ENCODE data around the gene DLST. TPM values are rescaled to one million over a fixed set of nuclear protein-coding genes. Genes with fewer than 3 reads are reported as not detected.

DLST gene
- total and polyA plus RNA-seq, 2 experiments from 2014 or later, result 10.8 to 68.7 TPM

GRCh38 chr14:74912801-74913200, 31.1 kb downstream of the DLST start:
- Histone ChIP-seq H2AFZ (no peak overlapping the region), H3K27me3 (no peaks in the 10 kb centered on the region)
- 94% methylated on average over 10 of the region's 10 CpGs for WGBS (ENCODE audit: low lambda C conversion rate, missing lambda C conversion rate)

DNA sequence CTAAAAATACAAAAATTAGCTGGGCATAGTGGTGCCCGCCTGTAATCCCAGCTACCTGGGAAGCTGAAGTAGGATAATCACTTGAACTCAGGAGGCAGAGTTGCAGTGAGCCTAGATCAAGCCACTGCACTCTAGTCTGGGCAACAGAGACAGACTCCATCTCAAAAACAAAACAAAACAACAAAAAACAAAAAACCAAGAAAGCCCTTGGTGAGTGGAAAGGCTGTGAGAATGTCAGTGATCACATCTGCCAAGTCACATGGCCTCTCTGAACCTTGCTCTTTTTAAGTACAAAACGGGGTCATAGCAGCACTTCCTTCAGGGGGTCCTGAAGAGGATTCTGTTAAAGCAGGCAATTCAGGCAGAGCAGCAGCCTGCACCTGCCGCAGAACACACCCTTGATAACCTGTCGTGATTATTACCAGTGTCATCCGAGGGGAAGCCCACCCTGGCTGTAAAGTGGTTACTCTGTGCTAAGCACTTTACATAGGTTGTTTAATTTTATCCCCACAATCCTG, 31.7 kb downstream of the DLST start:
- TF ChIP-seq EZH2phosphoT487 (IDR thresholded peaks at IDR 0.05; ENCODE audit: low read depth, severe bottlenecking, unreplicated experiment), result no peak
- Histone ChIP-seq H3K27ac (no peak overlapping the region), H3K4me1 (ENCODE audit: insufficient read depth) (no peaks in the 10 kb centered on the region), H4K20me1 (ENCODE audit: insufficient read depth, poor library complexity, severe bottlenecking) (no peaks in the 10 kb centered on the region), H3K79me2 (no peaks in the 10 kb centered on the region), H3K36me3 (replicated peaks; ENCODE audit: insufficient read depth, low read depth) (no peaks in the 10 kb centered on the region), H3K9me3 (ENCODE audit: low read depth) (no peaks in the 10 kb centered on the region), H3K4me3 (no peak overlapping the region), H3K27me3 (no peaks in the 10 kb centered on the region), H3K9me2 (replicated peaks; ENCODE audit: insufficient read depth) (no peaks in the 10 kb centered on the region), H3K4me2 (no peak overlapping the region), H2AFZ (no peak overlapping the region)
- 70% methylated on average over 5 of the region's 5 CpGs for WGBS (ENCODE audit: low lambda C conversion rate, missing lambda C conversion rate)
- no peak for DNase-seq (ENCODE audit: low spot score)

More at GRCh38 chr14:74912801-74913200, 31.1 kb downstream of the DLST start:
- Histone ChIP-seq H3K4me3 (no peak overlapping the region), H3K4me1 (ENCODE audit: insufficient read depth) (no peaks in the 10 kb centered on the region), H3K27ac (no peak overlapping the region), H3K4me2 (no peak overlapping the region), H4K20me1 (ENCODE audit: insufficient read depth, poor library complexity, severe bottlenecking) (no peaks in the 10 kb centered on the region), H3K9me2 (replicated peaks; ENCODE audit: insufficient read depth) (no peaks in the 10 kb centered on the region), H3K36me3 (replicated peaks; ENCODE audit: insufficient read depth, low read depth) (no peaks in the 10 kb centered on the region), H3K79me2 (no peaks in the 10 kb centered on the region), H3K9me3 (ENCODE audit: low read depth) (no peaks in the 10 kb centered on the region)
- no peak for DNase-seq (ENCODE audit: low spot score)
- TF ChIP-seq EZH2 (IDR thresholded peaks at IDR 0.05; ENCODE audit: borderline replicate concordance) (no peak), EZH2phosphoT487 (IDR thresholded peaks at IDR 0.05; ENCODE audit: low read depth, severe bottlenecking, unreplicated experiment) (no peak)
- TF ChIP-seq, protein P1, sequence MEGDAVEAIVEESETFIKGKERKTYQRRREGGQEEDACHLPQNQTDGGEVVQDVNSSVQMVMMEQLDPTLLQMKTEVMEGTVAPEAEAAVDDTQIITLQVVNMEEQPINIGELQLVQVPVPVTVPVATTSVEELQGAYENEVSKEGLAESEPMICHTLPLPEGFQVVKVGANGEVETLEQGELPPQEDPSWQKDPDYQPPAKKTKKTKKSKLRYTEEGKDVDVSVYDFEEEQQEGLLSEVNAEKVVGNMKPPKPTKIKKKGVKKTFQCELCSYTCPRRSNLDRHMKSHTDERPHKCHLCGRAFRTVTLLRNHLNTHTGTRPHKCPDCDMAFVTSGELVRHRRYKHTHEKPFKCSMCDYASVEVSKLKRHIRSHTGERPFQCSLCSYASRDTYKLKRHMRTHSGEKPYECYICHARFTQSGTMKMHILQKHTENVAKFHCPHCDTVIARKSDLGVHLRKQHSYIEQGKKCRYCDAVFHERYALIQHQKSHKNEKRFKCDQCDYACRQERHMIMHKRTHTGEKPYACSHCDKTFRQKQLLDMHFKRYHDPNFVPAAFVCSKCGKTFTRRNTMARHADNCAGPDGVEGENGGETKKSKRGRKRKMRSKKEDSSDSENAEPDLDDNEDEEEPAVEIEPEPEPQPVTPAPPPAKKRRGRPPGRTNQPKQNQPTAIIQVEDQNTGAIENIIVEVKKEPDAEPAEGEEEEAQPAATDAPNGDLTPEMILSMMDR (IDR thresholded peaks at IDR 0.05; ENCODE audit: poor library complexity), result no peak

DNA sequence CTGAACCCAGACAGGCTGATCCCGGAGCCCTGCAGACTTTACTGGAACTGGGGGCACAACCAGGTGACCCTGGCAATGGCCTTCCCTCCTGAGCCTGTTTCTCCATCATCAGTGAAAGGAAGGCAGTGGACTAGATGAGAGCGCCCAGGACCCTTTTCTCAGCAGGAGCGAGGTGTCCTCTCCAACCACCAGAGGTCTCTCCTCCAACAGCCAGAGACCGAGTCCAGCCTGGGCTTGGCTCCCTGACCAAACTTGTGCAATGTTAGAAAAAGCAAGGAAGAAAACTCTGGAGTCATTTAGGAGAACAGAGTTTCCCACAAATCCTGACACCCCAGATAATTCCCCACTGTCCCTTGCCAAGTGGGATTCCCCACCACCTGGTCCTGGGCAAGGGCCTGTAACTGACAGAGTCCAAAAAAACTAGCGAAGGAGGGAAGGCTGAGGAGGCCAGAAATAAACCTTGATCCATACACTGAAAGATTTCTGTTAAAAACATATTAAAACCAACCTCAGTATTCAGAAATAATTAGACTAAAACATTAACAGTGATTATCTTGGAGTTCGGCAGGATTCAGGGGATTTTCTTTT, 32.4 kb downstream of the DLST start:
- peak; percentile 87 for DNase-seq (ENCODE audit: low spot score)
- Histone ChIP-seq H3K36me3 (replicated peaks; ENCODE audit: insufficient read depth, low read depth) (no peaks in the 10 kb centered on the region), H4K20me1 (ENCODE audit: insufficient read depth, poor library complexity, severe bottlenecking) (no peaks in the 10 kb centered on the region), H3K4me2 (no peak overlapping the region), H3K79me2 (no peaks in the 10 kb centered on the region), H3K27ac (no peak overlapping the region), H3K4me3 (no peak overlapping the region), H3K4me1 (ENCODE audit: insufficient read depth) (no peaks in the 10 kb centered on the region), H2AFZ (no peak overlapping the region), H3K27me3 (no peaks in the 10 kb centered on the region), H3K9me2 (replicated peaks; ENCODE audit: insufficient read depth) (no peaks in the 10 kb centered on the region), H3K9me3 (ENCODE audit: low read depth) (no peaks in the 10 kb centered on the region)
- no peak for TF ChIP-seq EZH2phosphoT487 (IDR thresholded peaks at IDR 0.05; ENCODE audit: low read depth, severe bottlenecking, unreplicated experiment)
- TF ChIP-seq, protein P1 (IDR thresholded peaks at IDR 0.05; ENCODE audit: poor library complexity), result peak; percentile 85
- WGBS (ENCODE audit: low lambda C conversion rate, missing lambda C conversion rate), result 58% methylated on average over 6 of the region's 6 CpGs

DNA sequence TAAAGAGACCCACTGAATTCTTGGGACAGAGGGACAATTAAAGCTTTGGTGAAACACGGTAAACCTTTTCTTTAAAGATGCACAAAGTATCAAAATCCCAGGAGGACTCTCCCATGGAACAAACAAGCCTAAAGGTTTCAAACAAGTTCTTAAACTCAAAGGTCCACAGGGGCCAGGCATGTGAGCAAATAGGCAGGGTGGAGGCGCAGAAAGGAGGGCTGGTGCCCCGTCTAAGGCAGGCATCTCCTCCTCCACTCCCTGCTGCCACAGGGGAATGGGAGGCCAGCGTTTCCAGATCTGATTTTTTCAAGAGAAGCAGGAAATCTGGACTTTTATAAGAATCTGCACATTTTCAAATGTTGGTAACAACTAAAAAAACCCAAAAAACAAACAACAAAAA, 33.7 kb downstream of the DLST start:
- TF ChIP-seq, protein P1 (IDR thresholded peaks at IDR 0.05; ENCODE audit: poor library complexity), result no peak
- TF ChIP-seq EZH2phosphoT487 (IDR thresholded peaks at IDR 0.05; ENCODE audit: low read depth, severe bottlenecking, unreplicated experiment) (no peak), EZH2 (IDR thresholded peaks at IDR 0.05; ENCODE audit: borderline replicate concordance) (no peak)
- H3K9me2 ChIP-seq (replicated peaks; ENCODE audit: insufficient read depth), result no peaks in the 10 kb centered on the region
- no peaks in the 10 kb centered on the region for H3K79me2 ChIP-seq
- H3K4me1 ChIP-seq (ENCODE audit: insufficient read depth), result no peaks in the 10 kb centered on the region
- WGBS (ENCODE audit: low lambda C conversion rate, missing lambda C conversion rate), result 80% methylated on average over 4 of the region's 4 CpGs
- DNase-seq (ENCODE audit: low spot score), result no peak
- no peaks in the 10 kb centered on the region for H4K20me1 ChIP-seq (ENCODE audit: insufficient read depth, poor library complexity, severe bottlenecking)
- no peaks in the 10 kb centered on the region for H3K9me3 ChIP-seq (ENCODE audit: low read depth)
- no peak overlapping the region for H3K4me3 ChIP-seq
- H3K4me2 ChIP-seq, result no peak overlapping the region
- no peak overlapping the region for H3K27ac ChIP-seq
- H2AFZ ChIP-seq, result no peak overlapping the region
- no peaks in the 10 kb centered on the region for H3K27me3 ChIP-seq
- no peaks in the 10 kb centered on the region for H3K36me3 ChIP-seq (replicated peaks; ENCODE audit: insufficient read depth, low read depth)

Measured in hepatocyte (in vitro differentiated cells).